Spleen (tissue), 7 donors: ENCODE data around the gene BACE2.

Source experiments
- POLR2A ChIP-seq, 3 donors: fragments of 450-650 bp; IDR thresholded peaks; one replicate each; pipeline ENCODE4 v1.5.1; 2017; ENCODE audit warnings: antibody characterized with exemption in 3 of 3, mild to moderate bottlenecking in 1 of 3
- POLR2AphosphoS5 ChIP-seq, 3 donors: sonication (generic); formaldehyde crosslinking; IDR thresholded peaks; one replicate each; pipeline ENCODE4 v1.5.1; 2017; ENCODE audit warnings: antibody characterized with exemption in 3 of 3
- TF ChIP-seq, protein P1 (sequence below), 11 experiments: fragments of 200-600 bp in 7 of 11; fragments of 450-650 bp in 4 of 11; sonication (generic) in 4 of 11; IDR thresholded peaks in 8 of 11; conservative IDR thresholded peaks in 3 of 11; 1 replicate in 7 of 11; 2 replicates in 4 of 11; pipeline versions ENCODE4 v1.4.0 to v1.8.0; 2016 to 2021; ENCODE audit warnings: antibody characterized with exemption in 11 of 11, inconsistent platforms in 4 of 11, mild to moderate bottlenecking in 1 of 11
- donor health status: DM: no; HTN: no; CAD: no; lungs with moderate emphysema.
- donor health status: DM: no; HTN: no; CAD: no.
- donor health status: DM: no; HTN: no; CAD: no.

DNA sequence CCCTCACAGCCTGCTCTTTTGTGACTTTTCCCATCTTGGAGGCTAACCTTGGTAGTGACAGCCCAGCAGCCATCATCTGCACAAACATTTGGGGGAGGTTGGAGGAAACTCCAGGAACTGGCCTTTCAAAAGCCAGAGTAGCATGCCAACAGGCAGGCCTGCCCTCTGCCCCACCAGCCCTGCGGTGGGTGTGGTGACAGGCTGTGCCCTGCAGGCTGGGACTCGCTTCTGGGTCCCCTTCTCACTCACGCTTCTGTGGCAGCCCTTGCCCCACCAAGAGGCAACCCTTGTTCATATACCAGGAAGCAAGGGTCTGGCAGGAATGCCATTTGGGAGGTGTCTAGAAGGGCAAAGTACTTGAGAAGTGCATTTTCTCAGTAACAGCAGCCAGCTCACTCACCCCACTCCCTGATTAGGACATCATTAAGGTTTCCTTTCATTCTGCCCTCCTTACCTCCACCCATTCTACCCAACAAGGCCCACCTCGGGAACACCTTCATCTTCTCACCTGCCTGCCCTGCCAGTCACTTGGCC is 127.8 kb downstream of the BACE2 start:
- no peak for TF ChIP-seq POLR2A (IDR thresholded peaks at IDR 0.05)
- TF ChIP-seq, protein P1, sequence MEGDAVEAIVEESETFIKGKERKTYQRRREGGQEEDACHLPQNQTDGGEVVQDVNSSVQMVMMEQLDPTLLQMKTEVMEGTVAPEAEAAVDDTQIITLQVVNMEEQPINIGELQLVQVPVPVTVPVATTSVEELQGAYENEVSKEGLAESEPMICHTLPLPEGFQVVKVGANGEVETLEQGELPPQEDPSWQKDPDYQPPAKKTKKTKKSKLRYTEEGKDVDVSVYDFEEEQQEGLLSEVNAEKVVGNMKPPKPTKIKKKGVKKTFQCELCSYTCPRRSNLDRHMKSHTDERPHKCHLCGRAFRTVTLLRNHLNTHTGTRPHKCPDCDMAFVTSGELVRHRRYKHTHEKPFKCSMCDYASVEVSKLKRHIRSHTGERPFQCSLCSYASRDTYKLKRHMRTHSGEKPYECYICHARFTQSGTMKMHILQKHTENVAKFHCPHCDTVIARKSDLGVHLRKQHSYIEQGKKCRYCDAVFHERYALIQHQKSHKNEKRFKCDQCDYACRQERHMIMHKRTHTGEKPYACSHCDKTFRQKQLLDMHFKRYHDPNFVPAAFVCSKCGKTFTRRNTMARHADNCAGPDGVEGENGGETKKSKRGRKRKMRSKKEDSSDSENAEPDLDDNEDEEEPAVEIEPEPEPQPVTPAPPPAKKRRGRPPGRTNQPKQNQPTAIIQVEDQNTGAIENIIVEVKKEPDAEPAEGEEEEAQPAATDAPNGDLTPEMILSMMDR (IDR thresholded peaks at IDR 0.05 in 8 of 11, conservative IDR thresholded peaks at IDR 0.05 in 3 of 11): no peak
- no peak for TF ChIP-seq POLR2AphosphoS5 (IDR thresholded peaks at IDR 0.05)
